CD4-positive, alpha-beta T cell treated with Interleukin-2 at 100 ng/mL for 4 hours (primary cell): ENCODE results near the gene ATP5MC2.
A peak's percentile ranks its signal among the peaks of the same experiment; 100 is the strongest.
"Not testable (repeated sequence)": the region's sequence is repeated elsewhere in the genome, so short reads cannot be mapped to it uniquely, and the experiment has no call there.

Source experiments
- DNase-seq: peaks from one replicate; pipeline ENCODE4 v3.0.0-alpha.2; 2020; ENCODE audit warnings: low spot score

ATP5MC2 gene

DNA sequence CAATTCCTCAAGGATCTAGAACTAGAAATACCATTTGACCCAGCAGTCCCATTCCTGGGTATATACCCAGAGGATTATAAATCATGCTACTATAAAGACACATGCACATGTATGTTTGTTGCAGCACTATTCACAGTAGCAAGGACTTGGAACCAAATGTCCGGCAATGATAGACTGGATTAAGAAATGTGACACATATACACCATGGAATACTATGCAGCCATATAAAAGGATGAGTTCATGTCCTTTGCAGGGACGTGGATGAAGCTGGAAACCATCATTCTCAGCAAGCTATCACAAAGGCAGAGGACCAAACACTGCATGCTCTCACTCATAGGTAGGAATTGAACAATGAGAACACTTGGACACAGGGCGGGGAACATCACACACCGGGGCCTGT, 29.6 kb downstream of the ATP5MC2 start:
- DNase-seq = not testable (repeated sequence)

- no peak for DNase-seq
Measured at GRCh38 chr12:53645165-53645564, 30.7 kb downstream of the ATP5MC2 start.

DNA sequence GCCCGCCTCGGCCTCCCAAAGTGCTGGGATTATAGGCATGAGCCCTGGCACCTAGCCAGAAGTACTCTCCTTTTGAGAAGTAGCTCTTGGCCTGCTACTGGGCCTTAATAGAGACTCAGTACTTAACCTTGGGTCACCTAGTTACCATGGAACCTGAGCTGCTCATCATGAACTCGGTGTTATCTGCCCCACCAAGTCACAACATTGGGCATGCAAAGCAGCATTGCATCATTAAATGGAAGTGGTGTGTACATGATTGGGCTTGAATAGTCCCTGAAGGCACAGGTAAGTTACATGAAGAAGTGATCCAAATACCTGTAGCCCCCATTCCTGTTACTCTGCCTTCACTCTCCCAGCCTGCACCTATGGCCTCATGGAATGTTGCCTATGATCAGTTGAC, 31.8 kb downstream of the ATP5MC2 start:
- DNase-seq = no peak

GRCh38 chr12:53643232-53643979, 32.5 kb downstream of the ATP5MC2 start:
- no peak for DNase-seq

DNA sequence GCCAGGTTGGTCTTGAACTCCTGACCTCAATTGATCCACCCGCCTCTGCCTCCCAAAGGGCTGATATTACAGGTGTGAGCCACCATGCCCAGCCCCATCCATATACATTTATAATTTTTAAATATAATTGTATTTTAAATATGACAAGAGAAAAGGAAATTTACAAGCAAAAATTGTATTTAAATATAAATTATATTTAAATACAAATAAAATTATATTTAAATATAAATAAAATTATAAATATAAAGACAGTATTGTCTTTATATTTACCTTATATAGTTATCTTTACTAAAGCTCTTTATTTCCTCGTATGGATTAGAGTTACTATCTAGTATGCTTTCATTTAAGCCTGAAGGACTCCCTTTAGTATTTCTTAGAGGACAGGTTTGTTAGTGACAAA, 37.8 kb downstream of the ATP5MC2 start:
- DNase-seq = no peak

DNA sequence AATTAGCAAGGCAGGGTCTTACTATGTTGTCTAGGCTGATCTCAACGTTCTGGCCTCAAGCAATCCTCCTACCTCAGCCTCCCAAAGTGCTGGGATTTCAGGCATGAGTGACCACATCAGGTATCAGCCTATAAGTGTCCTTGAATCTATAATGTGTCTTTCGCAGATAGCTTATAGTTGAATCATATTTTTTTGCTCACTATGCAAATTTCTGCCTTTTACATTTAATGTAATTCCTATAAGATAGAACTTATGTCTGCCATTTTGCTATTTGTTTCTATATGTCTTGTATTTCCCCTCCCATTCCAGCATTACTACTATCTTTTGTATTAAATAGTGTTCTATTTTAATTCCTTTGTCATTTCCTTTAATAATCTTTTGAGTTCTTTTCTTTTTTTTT, 39.2 kb downstream of the ATP5MC2 start:
- no peak for DNase-seq

GRCh38 chr12:53635708-53636107, 40.2 kb downstream of the ATP5MC2 start:
- not testable (repeated sequence) for DNase-seq

DNA sequence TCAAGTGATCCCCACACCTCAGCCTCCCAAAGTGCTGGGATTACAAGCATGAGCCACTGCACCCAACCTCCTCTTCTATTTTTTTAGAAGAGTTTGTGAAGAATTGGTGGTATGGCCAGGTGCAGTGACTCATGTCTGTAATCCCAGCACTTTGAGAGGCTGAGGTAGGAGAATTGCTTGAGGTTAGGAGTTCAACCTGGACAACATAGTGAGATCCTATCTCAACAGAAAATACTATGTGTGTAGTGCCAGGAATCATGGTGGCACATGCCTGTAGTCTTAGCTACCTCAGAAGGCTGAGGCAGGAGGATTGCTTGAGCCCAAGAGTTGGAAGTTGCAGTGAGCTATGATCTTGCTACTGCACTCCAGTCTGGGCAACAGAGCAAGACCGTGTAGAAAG, 44.2 kb downstream of the ATP5MC2 start:
- no peak for DNase-seq

GRCh38 chr12:53627919-53628318, 48.0 kb downstream of the ATP5MC2 start:
- no peak for DNase-seq

- DNase-seq = no peak
Measured at GRCh38 chr12:53626702-53627169, 49.1 kb downstream of the ATP5MC2 start.

- DNase-seq = peak; percentile 98
Measured at GRCh38 chr12:53625946-53626701, 49.8 kb downstream of the ATP5MC2 start, which contains the start of gene ATF7. Gene ATF7, minus strand, starts transcription at chr12:53626382. Its CDS starts 25,382 bp downstream, at chr12:53601000.

GRCh38 chr12:53625373-53625945, 50.4 kb downstream of the ATP5MC2 start:
- DNase-seq = no peak

GRCh38 chr12:53624956-53625355, 50.9 kb downstream of the ATP5MC2 start:
- no peak for DNase-seq

DNA sequence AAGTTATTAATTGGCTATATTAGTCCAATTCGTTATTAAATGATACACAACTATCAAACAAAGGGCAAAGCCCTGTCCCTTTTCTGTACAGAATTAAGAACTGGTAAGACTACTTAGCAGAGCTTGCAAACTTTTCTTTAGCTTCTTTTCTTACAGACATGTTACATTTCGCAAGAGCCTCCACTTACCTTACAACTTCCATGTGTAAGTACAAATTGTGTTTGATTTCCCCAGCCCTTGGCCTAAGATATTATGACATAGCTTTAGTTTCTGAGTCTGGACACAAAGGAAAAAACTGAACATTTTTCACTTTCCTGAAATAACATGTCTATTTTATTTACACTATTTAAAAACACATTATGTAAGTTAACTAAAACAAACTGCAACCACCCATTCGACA, 51.4 kb downstream of the ATP5MC2 start:
- no peak for DNase-seq

GRCh38 chr12:53623548-53624385, 52.1 kb downstream of the ATP5MC2 start:
- no peak for DNase-seq

DNA sequence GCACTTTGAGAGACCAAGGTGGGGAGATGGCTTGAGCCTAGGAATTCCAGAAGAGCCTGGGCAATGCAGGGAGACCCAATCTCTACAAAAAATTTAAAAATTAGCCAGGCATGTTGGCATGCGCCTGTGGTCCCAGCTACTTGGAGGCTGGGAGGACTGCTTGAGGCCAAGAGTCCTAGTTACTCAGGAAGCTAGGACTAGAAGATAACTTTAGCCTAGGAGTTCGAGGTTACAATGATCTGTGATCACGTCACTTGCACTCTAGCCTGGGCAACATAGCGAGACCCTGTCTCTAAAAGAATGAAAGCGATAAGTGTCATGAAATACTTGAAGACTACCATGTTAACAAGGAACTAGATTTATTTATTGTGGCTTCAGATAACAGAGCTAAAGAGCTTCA, 53.2 kb downstream of the ATP5MC2 start:
- no peak for DNase-seq

DNA sequence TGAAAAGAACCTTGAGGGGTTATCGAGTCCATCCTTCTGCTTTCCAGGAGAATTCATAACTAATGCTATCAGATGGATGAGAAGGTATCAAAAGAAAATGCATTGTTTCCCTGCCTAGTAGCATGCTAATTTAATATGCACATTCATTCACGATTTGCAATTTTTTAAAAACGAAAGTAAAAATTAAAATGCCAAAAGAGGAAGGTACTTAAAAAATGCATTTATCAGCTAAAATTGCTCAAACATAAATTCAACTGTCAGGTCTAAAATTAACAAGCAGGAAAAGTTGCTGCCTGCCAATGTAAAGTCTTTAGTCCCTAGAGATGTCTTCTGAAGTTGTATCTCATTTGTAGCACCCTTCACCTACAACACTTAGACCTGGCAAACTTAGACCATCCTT, 57.6 kb downstream of the ATP5MC2 start:
- no peak for DNase-seq

GRCh38 chr12:53617700-53618099, 58.2 kb downstream of the ATP5MC2 start:
- no peak for DNase-seq

- DNase-seq = no peak
Measured at GRCh38 chr12:53616950-53617349, 58.9 kb downstream of the ATP5MC2 start.
